T-helper 1 cell (primary cell): Measurements from ENCODE around the gene MYRIP.
"Not testable (repeated sequence)": the region's sequence is repeated elsewhere in the genome, so short reads cannot be mapped to it uniquely, and the experiment has no call there.

Source experiments
- DNase-seq, 5 donors: peaks; one replicate each; pipeline ENCODE4 v3.0.0-alpha.2; 2012 to 2020

The MYRIP gene

DNA sequence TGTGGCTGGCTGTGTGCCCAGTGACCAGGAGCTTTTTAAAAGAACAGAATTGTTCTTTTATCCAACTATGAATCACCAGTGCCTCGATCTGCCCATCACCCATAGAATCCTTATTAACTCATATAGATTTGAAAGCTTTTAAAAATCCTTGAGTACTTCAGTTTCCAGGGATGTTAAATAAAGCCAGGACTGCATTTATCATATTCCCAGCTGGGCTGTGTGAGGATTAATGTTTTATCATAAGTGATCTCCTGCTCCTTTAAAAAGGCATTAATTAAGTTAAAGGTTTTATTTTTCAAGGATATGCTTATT lies 234.0 kb downstream of the MYRIP start:
- no peak for DNase-seq

DNA sequence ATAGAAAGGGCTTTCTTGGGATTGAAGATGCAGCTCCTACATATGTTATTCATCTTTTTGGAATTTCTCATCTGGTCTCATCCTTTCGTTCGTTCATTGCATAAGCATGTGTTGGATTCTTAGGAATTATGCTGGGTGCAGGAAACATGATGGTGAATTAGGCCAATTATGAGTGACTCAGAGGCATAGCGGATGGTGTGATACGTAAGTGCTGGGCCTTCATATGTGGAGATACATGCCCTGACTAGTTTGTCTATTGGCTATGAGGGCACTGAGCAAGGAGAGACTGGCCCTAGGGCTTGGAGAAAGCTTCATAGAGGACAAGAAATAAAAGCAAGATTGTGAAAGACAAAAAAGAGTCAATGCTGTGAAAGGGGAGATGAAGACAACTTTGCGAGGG lies 235.1 kb downstream of the MYRIP start:
- no peak for DNase-seq

DNA sequence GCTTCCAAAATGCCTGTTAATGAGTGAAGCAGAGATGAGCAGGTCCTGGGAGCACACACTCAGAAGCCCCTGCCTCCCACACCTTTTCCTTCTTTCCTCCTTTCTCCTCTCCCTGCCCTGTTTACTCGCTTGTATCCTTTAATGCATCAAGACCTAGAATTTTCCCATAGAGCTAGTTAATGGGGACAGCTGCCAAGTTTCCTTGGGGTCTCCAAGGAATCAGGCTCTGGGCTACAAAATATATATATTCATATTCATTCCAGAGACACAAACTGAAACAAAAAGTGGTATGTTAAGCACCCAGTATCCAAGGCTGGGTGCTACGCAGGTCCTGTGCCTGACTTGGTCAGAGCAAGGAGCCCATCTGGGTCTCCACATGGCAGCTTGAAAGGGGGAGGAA lies 235.6 kb downstream of the MYRIP start:
- DNase-seq = no peak

DNA sequence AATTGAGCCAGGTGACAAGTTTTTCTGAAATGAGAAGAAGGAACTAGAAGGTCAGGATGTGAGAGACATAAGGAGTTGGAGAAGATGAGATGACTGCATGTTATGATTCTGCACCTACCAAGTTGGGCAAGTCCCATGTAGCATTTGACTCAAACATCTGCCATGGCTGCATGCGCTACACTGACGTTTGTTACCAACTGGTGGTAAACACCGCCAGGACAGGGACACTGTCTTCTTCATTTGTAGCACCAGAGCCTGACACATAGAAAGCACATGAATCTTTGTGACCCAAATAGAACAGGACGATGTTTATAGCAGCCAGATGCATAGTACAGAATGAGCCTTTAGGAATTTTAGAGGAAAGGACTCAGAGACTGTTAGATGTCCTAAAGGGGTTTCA lies 236.7 kb downstream of the MYRIP start:
- no peak for DNase-seq

DNA sequence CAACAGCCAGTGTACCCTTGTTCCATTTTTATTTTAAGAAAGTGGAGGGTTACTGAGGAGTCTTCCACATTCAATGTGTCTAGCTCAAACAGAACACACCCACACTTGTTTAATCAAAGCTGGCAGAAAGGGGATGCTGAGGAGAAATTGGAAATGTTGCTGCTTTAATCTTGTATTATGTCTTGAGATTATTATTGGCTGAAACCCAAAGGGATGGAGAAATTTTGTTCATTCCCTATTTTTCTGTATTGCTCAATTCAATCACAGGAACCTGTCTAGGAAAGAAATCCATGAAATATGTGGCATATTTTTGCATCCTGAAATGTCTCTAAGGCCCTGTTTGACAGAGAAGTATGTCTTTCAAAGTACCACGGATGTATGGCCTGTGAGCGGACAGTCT lies 238.0 kb downstream of the MYRIP start:
- no peak for DNase-seq

DNA sequence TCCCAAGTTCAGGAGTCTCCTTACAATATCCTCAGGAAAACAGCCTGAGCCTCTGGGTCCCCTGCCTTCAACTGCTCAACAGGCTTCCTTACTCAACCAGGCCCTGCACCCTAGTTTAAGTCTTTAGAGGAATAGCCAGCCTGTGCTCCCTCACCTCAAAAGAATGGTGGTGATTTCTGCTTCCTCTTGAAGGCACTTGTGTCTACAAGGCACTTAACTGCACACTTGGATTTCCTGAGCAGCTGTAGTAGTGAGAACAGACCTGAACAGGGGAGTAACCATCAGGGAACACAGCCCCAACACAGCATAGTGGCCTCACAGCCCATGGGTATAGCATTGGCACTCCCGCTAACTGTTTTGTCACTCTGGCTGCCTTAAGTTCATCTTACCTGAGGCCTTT lies 244.3 kb downstream of the MYRIP start:
- DNase-seq = no peak

DNA sequence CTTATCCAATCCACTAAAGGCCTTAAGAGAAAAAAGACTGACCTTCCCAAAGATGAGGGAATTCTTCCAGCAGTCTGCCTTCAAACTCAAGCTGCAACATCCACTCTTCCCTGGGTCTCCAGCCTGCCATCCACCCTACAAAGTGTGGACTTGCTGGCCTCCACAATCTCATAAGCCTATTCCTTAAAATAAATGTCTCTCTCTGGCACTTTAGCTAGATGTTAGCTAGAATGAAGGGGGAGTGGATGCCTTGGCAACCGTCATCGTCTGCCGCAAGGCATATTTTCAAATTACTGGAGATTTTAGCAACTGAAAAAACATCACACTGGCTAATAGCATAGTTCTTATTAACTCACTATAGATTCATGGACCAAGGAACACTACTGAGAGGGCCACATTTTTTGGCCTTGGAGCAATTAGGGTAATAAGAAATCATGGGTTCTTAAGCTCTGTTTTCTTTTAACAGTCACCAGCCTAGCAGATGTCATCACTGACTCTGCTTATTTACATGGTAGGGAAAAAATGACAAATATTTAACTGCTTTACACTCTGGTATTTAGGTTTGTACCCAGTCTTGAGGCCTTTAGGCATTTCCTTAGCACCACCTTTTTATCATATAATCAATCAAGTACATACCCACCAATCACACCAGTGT lies 245.3 kb downstream of the MYRIP start:
- no peak for DNase-seq

DNA sequence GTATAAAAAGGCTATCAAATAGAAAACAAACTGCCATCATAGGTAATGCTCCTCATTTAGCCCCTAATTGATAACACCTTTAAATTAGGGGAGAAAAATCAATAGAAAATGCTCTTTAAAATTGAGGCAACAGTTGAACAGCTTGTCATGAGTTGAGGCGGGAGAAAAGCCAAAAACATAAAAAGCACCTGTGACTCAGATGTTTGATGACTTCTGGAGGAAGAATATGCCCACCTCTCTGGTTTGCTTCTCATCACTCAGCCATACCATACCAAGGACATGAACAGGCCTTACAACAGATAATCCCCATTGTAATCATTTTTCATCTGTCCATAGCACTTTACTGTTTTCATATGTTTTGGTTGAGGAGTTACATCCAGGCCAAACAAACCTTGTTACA lies 246.0 kb downstream of the MYRIP start:
- no peak for DNase-seq

DNA sequence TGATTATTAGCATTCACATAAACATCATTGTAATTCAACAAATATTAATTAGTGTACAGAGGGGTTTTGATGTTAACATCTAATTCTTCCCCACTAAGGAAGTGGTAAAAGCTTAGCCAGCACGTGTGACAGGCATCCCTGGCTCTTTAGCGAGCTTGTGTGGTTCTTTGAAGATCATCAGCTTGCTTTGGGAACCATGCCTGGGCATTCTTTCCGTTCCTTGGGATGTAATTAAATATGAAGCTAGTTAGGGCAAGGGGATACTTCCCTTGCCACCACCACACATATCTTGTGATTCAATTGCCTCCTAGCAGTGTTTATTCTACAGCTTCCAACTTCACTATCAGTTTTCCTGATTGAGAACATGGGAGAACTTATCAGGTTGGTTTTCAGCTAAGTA lies 246.5 kb downstream of the MYRIP start:
- DNase-seq = no peak

DNA sequence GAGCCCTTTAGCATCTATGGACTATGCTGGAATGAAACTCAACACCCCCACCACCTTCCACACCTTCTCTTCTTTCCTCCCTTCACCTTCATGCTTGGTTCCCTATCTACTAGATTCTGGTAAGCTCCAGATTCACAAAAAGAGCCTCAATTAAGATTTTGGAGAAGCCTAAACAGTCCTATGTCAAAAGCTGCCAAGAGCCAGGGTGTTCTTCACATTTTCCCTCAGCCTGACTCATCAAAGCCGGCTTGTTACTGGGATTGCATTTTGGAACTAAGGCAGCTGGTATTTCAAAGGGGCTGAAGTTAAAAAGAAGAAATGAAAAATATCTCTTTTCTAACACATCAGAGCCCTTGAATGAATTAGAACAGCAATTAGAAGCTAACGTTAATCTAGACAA lies 247.7 kb downstream of the MYRIP start:
- no peak for DNase-seq

DNA sequence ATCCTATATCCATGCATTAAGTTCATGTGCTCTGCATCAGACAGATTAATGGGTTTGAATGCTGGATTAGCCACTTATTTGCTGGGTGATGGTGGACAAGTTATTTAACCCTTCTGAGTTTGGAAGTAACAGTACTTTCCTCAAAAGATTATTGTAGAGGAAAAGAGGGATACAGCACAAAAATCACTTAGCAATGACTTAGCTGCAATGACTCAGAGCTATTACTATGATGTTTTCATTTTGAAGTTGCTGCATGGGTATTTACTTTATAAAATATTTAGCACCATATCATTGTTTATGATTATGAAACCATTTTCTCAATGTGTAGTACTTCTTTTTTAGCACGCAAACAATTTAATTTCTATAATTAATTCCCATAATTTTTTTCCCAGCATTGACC lies 248.4 kb downstream of the MYRIP start:
- no peak for DNase-seq

DNA sequence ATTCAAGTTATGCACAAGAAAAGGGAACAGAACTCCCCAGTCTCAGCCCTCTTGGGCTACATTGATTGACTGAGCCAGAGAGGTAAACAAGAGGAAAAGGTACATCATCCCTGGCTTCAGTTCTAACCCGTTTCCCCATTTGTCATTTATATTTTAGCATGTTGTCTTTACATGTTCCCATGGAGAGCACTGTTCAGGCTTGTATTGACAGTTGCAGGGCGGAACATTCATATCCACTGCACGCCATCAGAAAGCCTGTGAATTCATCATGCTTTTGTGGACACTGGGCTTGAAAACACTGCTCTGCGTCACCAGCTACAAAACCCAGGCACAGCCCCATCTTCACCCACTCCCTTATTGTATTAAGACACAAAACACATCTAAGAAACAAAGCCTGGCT lies 259.2 kb downstream of the MYRIP start:
- no peak for DNase-seq

DNA sequence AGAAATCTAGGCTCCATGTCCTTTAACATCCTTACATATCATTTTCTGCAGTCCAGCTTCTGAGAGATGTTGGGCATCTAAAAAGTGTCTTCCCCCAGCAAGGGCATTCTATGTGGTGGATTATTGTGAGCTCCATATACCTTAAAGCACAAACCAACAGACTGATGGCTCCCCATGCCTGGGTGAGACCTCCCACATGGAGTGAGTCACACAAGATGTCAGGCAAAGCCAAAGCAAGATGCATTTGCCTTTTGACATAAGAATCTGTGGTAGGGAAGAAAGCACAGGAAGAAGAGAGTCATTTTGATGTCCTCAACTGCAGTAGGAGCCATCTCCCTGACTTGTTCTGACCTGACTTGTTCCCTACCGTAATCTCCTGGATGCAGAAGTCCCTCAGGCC lies 261.4 kb downstream of the MYRIP start:
- DNase-seq = no peak

DNA sequence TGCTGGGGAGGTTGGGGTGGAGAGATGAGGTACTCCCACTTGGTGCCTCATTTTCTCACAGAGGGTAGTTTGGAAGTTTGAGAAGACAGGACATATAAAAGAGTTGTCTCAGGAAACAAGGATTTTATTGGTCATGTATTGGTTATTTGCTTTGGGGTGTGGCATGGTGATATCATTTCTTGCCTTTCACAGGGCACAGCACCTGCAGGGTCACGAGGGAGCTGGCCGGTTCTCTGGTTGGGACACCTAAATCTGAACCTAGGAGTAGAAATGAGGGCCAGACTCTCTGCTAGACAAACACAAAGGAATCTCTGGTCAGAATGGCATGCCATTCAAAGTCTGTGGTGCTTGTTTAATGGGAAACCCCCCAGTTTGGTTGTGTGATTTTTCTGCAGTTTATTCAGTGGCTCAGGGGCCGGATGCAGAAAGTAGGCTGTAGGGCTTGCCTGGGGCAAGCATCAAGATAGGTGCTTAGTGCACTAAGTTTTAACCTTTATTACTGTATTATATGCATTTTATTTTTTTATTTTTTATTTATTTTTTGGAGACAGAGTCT lies 262.4 kb downstream of the MYRIP start:
- DNase-seq = no peak

DNA sequence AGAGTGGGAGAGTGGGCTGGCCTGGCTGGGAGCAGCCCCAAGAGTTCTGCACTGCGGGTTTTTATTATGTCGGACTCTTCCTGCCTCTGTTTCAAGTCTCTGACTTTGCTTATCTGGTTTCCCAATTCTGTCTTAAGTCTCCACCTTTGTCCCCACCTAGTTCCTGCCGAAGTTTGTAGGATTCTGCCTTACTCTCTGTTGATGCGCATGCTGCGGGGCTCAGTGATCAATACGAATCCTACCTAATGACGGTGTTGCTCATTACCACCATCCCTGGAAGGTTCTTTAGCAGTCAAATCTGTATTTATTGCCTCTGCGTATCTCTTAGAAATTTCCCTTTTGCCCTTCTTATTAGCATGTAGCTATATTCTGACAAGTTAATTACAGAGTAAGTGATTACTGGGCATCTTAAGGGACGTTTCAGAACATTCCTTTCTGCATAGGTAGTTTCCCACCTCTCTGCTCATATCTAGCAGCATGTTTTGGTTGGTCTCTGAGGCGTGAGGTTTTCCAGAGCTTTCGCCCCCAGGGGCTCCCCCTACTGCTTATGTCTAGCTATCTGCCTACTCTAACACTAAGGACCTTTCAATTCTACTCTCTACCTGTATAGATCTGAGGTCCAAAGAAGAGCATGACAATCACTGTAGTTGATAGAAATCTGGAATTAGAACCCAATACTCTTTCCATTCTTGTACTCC lies 264.1 kb downstream of the MYRIP start:
- no peak for DNase-seq

DNA sequence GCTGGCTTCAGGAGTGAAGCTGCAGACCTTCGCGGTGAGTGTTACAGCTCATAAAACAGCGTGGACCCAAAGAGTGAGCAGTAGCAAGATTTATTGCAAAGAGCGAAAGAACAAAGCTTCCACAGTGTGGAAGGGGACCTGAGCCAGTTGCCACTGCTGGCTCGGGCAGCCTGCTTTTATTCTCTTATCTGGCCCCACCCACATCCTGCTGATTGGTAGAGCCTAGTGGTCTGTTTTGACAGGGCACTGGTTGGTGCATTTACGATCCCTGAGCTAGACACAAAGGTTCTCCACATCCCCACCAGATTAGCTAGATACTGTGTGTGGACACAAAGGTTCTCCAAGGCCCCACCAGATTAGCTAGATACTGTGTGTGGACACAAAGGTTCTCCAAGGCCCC lies 267.7 kb downstream of the MYRIP start:
- not testable (repeated sequence) for DNase-seq

DNA sequence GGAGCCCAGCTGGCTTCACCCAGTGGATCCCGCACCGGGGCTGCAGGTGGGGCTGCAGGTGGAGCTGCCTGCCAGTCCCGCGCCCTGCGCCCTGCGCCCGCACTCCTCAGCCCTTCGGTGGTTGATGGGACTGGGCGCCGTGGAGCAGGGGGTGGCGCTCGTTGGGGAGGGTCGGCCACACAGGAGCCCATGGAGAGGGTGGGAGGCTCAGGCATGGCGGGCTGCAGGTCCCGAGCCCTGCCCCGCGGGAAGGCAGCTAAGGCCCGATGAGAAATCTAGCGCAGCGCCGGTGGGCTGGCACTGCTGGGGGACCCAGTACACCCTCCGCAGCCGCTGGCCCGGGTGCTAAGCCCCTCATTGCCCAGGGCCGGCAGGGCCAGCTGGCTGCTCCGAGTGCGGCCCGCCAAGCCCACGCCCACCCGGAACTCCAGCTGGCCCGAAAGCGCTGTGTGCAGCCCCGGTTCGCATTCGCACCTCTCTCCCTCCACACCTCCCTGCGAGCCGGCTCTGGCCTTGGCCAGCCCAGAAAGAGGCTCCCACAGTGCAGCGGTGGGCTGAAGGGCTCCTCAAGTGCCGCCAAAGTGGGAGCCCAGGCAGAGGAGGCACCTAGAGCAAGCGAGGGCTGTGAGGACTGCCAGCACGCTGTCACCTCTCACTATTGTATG lies 268.6 kb downstream of the MYRIP start:
- DNase-seq = not testable (repeated sequence)

DNA sequence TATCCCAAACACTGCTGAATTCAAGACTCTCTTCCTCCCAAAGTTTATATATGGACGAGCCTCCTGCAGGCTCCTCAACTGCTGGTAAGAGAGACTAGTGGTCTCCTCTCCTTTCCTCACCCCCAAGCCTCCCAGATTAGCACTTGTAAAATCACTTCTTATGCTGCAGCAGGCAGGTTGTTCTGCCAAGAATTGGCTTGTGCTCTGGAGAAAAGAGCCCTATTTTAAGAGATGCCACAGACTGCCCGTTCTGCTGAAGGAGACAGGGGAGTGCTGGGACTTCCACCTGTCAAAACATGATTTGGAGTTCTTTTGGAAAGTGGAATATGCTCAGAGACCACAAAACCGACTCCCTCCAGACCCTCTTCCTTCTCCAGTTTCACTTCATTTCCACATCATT lies 269.2 kb downstream of the MYRIP start:
- no peak for DNase-seq

DNA sequence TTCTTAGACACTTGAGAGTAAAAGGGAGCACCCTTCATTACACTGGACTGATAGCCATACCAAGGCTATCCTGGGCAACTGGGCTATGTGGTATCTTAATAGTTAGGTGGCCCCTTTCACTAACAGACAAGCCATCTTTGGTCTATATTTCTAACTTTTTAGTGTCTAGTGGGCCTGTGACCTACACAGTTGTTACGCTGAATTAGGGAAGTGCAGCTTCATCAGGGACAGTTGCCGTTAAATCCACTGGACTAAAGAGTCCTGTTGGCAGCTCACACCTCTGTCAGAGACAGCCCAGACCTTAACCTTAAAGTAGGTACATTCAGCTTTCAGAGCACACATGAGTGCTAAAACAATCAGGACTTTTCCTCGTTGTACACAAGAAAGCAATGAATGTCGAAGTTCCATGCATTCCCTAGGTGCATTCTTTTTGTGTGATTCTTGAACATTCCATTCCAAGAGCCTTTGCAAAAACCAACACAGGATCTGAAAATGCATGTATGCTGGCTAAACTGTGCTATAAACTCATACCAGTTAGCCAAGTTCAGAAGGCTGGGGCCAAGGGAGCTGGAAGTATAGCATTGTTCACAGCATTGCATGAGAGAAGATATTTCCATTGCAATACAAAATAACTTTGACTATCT lies 269.9 kb downstream of the MYRIP start:
- no peak for DNase-seq

DNA sequence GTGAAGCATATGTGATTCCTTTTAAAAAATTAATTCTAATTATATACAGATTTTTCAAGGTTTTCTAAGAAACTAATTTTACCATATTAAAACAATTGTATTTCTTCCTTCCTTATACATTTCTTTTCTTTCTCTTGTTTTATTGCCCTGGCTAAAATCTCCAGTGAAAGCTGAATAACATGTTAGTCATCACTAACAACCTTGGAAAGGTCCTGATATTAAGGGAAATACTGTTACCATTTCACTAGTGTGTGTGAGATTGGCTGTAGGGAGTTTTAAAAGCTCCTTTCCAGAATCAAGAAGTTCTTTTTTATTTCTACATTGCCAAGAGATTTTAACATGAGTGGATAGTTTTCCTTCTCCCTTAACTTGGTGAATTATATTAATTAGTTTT lies 270.4 kb downstream of the MYRIP start:
- DNase-seq = no peak

DNA sequence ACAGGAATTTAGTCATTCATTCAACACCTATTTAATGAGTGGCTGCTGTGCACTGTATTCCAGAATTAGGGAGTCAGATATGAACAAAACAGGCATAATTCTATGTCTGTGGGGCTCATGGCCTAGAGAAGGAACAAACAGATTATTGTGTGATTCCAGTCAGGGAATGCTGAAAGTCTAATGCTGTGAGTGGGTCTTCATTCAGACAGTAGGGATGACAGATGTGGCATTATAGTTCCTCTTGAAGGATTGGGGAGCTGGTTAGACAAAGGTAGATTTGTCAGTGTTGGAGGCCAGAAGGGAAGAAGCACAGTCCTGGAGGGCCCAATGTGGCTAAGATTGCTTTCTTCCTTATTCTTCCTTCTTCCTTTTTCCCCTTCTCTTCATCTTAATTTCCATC lies 273.7 kb downstream of the MYRIP start:
- no peak for DNase-seq

DNA sequence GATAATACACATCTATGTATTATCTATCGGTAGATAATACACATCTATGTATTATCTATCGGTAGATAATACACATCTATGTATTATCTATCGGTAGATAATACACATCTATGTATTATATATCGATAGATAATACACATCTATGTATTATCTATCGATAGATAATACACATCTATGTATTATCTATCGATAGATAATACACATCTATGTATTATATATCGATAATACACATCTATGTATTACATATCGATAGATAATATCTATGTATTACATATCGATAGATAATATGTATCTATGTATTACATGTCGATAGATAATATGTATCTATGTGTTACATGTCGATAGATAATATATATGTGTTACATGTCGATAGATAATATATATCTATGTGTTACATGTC lies 275.0 kb downstream of the MYRIP start:
- not testable (repeated sequence) for DNase-seq
